Epithelial cell of esophagus (primary cell): ENCODE measurements around the gene ITPR1.
A peak's percentile ranks its signal among the peaks of the same experiment; 100 is the strongest.

Experiments
- DNase-seq: peaks from one replicate; pipeline ENCODE4 v3.0.0; 2010; ENCODE audit warnings: low read depth
- H3K4me3 ChIP-seq: 2 replicates; pipeline ENCODE4 v1.5.1; 2011; ENCODE audit warnings: mild to moderate bottlenecking, low read length, control low read depth
- TF ChIP-seq, protein P1 (sequence below): IDR thresholded peaks from 2 replicates; pipeline ENCODE4 v1.5.1; 2011; ENCODE audit warnings: low read depth, mild to moderate bottlenecking, low read length, control low read depth, inconsistent platforms; ENCODE audit not compliant: insufficient read depth; ENCODE audit errors: missing control alignments

The ITPR1 gene

DNA sequence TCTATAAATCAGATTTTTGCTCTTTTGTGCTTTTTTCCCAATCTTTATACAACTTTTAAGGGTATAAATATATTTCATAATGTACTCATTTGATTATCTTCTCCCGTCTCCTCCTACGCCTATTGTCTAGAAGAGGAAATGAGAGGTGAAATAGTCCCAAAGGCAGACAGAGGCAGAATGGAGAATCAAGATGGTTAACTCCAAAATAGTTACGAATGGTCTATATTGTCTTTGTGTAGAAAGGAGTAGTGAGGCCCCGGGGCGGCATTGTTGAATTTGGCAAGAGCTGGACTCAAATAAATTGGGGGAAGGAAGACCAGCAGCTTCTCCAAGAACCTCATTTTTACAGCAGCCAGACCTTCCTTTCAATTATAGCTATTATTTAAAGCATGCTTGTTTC is 23.9 kb downstream of the ITPR1 start:
- TF ChIP-seq, protein P1, sequence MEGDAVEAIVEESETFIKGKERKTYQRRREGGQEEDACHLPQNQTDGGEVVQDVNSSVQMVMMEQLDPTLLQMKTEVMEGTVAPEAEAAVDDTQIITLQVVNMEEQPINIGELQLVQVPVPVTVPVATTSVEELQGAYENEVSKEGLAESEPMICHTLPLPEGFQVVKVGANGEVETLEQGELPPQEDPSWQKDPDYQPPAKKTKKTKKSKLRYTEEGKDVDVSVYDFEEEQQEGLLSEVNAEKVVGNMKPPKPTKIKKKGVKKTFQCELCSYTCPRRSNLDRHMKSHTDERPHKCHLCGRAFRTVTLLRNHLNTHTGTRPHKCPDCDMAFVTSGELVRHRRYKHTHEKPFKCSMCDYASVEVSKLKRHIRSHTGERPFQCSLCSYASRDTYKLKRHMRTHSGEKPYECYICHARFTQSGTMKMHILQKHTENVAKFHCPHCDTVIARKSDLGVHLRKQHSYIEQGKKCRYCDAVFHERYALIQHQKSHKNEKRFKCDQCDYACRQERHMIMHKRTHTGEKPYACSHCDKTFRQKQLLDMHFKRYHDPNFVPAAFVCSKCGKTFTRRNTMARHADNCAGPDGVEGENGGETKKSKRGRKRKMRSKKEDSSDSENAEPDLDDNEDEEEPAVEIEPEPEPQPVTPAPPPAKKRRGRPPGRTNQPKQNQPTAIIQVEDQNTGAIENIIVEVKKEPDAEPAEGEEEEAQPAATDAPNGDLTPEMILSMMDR: no peak
- H3K4me3 ChIP-seq: no peak overlapping the region
- DNase-seq: no peak

DNA sequence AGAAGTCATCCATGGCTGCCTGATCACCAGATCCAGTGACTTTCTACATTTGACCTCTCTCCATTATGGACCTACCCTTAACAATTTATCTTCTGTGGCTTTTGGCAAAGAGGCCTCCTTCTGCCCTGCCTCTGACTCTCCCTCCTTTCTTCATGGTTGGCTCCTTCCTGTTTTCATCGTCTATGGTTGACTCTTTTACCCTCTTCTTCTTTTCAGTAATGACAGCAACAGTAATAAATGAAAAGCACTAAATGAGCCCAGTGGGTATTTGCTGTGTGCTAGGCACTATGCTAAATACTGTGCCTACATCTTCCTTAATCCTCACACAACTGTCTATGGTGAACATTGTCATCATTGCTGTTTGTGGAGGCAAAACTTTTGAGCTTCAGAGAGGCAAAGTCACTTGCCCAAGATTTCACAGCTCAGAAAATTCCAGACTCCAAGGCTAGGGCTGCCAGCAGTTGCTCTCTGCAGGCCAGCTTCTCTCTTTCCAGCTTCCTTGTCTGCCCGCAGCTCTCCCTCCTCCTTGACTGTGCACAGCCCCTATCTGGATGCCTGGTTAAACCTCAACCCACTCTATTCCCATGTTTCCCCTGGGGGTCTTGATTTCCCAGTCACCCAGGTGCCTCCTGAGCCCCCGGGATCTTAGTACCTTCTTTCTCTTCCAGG is 24.6 kb downstream of the ITPR1 start:
- no peak overlapping the region for H3K4me3 ChIP-seq
- DNase-seq: no peak
- TF ChIP-seq, protein P1: no peak

DNA sequence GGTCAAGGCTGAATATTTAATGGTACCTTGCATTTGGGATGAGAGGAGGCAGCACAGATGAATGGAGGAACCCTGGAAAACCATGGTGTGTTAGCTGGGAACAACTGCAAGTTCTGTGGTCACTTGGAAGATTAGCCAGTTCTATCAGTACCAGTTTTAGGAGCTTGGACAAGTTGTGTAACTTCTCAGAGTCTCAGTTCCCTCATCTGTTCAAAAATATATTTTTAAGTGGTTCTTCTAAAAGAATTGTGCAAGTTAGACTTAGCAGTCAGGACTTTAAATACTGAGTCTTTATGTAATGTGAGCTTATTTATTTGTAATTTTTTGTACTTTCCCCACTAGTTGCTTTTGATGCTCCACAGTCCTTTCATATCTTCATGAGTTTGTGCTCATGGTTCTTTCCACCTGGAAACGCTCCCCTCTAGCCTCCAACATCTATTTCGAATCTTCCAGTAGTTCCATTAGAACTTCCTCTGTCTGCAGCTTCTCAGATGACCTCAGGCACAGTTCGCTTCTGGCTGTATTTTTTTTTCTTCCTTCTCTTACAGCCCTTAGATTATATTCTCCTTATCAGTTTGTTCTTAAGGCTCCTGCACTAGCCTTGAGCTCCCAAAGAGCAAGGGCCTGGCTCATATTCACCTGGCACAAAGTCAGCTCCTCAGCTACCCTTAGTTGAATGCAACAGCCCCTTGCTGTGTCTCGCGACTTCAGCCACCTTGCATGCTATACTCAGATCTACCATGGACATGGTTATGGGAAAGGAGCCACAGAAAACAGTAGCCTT is 27.1 kb downstream of the ITPR1 start:
- no peak for DNase-seq
- H3K4me3 ChIP-seq: no peak overlapping the region

DNA sequence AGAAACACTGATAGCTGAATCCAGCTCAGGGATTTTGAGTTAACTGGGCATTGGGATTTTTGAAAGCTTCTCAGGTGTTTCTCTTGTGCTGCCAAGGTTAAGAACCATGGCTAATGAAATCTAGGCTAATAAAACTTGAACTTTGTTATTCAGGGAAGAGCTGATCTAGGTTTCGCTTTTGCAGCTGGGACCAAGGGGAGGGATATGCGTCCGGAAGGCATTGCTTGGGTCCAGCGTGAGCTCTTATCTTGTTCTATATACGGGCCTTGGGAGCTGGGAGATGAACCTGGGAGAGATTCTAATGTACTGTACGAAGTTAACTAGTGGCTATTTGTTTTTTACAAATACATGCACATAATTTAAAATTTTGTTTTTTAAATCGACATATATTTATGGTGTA is 29.8 kb downstream of the ITPR1 start:
- H3K4me3 ChIP-seq: no peak overlapping the region
- no peak for DNase-seq
- TF ChIP-seq, protein P1: no peak

More for the DNA sequence above, 27.1 kb downstream of the ITPR1 start:
- TF ChIP-seq, protein P1: no peak

DNA sequence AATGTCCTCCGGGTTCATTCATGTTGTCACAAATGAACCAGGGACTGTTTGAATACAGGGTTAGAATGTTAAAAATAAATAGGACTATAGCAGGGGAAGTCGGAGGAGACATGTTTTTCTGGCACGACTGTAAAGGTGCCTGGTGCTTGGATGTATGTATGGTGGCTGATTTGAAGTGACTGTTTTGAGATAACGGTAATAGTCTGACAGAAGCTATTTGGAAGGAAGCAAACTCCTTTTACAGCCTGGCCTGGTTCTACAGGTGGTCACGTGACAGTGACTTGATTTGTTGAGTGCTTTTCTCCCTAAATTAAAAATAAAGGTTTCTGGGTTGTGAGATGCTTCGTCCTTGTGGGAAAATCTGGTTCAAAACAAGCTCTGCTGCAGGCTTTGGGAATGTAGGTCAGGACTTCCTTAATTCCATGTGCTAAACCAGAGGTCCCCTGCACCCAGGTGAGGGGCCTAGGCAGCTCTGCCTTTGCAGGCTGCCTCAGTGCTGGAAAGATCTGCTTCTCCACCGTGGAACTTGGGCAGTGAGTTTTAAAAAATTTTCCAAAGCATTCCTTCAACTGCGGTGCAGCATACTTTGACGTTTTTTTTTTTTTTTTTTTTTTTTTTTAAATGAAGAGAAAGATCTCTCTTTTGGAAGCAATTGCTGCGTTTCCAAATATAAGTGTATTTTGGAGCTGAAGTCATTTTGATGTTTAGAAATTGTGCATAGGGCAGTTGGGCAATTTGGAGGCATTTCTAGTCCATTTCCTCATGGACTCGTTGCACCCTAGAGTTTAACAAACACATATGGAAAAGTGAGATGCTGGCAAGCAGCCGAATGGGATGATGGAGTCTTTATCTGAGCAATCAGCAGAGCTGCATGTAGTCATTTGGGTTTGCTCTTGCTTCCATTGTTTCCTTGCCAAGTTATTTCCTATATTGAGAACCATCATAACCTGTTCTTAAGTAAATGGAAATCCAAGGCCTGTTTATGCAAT is 30.9 kb downstream of the ITPR1 start:
- H3K4me3 ChIP-seq: no peak overlapping the region
- TF ChIP-seq, protein P1: no peak
- DNase-seq: peak; percentile 74

DNA sequence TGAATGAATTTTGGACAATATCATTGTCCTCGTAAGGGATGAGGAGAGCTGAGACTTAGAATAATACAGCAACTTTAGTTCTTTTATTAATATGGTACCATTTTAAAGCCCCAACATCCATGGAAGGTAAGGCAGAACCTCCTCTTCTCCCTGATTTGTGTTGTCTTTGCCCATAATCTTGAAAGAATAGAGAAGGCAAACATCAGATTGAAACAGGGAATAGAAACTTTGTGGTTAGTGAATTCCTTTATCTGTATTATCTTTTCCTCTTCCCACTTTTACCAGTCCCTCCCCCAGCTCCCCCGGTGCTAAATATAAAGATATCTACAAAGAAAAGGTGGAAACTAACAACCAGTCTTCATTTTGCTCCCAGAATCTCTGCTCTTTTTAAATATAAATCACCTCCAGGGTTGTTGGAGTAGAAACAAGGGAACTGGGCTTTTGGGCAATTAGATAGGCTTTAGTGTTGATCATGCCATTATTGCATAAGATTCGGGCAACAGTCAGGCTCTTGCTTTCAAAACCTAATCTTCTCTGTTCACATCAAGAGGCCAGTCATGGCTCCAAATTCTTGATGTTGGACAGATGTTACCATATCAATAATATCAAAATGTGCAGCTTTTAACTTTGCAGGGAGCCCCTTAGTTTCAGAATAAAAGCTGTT is 32.5 kb downstream of the ITPR1 start:
- TF ChIP-seq, protein P1: no peak
- H3K4me3 ChIP-seq: no peak overlapping the region
- no peak for DNase-seq
